OCI-LY3 (cell line): ENCODE measurements around the gene LYRM9.
"Not testable (repeated sequence)": the region's sequence is repeated elsewhere in the genome, so short reads cannot be mapped to it uniquely, and the experiment has no call there.

Source experiments
- H2AFZ ChIP-seq: fragments of 200-600, 300-600 bp; shearing (Covaris generic); 2 replicates; pipeline ENCODE4 v1.6.0; 2014; ENCODE audit warnings: antibody characterized with exemption, low read depth, low read length
- H3K27ac ChIP-seq: fragments of 200-600, 300-600 bp; sonication (generic); 2 replicates; pipeline ENCODE4 v1.5.1; 2014; ENCODE audit warnings: mild to moderate bottlenecking, low read length, moderate library complexity, mixed read lengths
- H3K27me3 ChIP-seq: fragments of 200-600, 300-600 bp; sonication (generic); 2 replicates; pipeline ENCODE4 v1.6.1; 2014; ENCODE audit warnings: low read depth, low read length, mixed read lengths
- H3K36me3 ChIP-seq: fragments of 200-600, 300-600 bp; sonication (generic); replicated peaks from 2 replicates; pipeline ENCODE3; 2014; ENCODE audit warnings: low read depth, low read length, mixed read lengths
- H3K4me1 ChIP-seq: fragments of 300-600, 200-600 bp; sonication (generic); 2 replicates; pipeline ENCODE4 v1.6.1; 2014; ENCODE audit warnings: low read length, mixed read lengths
- H3K4me2 ChIP-seq: fragments of 200-600, 300-600 bp; sonication (generic); 2 replicates; pipeline ENCODE4 v1.6.1; 2014; ENCODE audit warnings: low read length, mixed read lengths
- H3K4me3 ChIP-seq: fragments of 300-600, 200-600 bp; sonication (generic); 2 replicates; pipeline ENCODE4 v1.5.1; 2014; ENCODE audit warnings: antibody characterized with exemption, mild to moderate bottlenecking, low read length, moderate library complexity
- H3K79me2 ChIP-seq: fragments of 300-600, 200-600 bp; shearing (Covaris generic); 2 replicates; pipeline ENCODE4 v1.6.1; 2014; ENCODE audit warnings: mild to moderate bottlenecking, low read length, mixed read lengths
- H3K9ac ChIP-seq: fragments of 300-600, 200-600 bp; shearing (Covaris generic); 2 replicates; pipeline ENCODE4 v1.6.0; 2014; ENCODE audit warnings: mild to moderate bottlenecking, low read length, moderate library complexity
- H3K9me3 ChIP-seq: fragments of 200-600, 300-600 bp; shearing (Covaris generic); 2 replicates; pipeline ENCODE4 v1.6.1; 2014; ENCODE audit warnings: low read length, mixed read lengths; ENCODE audit not compliant: insufficient read depth
- H4K20me1 ChIP-seq: fragments of 200-600, 300-600 bp; sonication (generic); 2 replicates; pipeline ENCODE4 v1.6.1; 2016; ENCODE audit warnings: low read length, mixed read lengths; ENCODE audit not compliant: insufficient read depth
- EZH2phosphoT487 ChIP-seq: fragments of 200-600 bp; shearing (Covaris generic); IDR thresholded peaks from 2 replicates; pipeline ENCODE4 v1.6.1; 2018; ENCODE audit warnings: antibody characterized with exemption, mixed run types, low read depth
- TF ChIP-seq, protein P1 (sequence below): fragments of 200-600, 300-600 bp; sonication (generic); IDR thresholded peaks from 2 replicates; pipeline ENCODE4 v1.5.1; 2014; ENCODE audit warnings: antibody characterized with exemption, low read length, low read depth

Gene LYRM9

GRCh38 chr17:27915709-27916108 is 22.5 kb upstream of the LYRM9 start:
- no peaks in the 10 kb centered on the region for H3K4me1 ChIP-seq
- H3K9me3 ChIP-seq: no peaks in the 10 kb centered on the region
- H3K79me2 ChIP-seq: no peaks in the 10 kb centered on the region
- no peak overlapping the region for H3K4me3 ChIP-seq
- no peaks in the 10 kb centered on the region for H3K27me3 ChIP-seq
- H3K9ac ChIP-seq: no peak overlapping the region
- H3K36me3 ChIP-seq: no peaks in the 10 kb centered on the region
- H3K27ac ChIP-seq: no peak overlapping the region
- TF ChIP-seq EZH2phosphoT487: no peak
- TF ChIP-seq, protein P1, sequence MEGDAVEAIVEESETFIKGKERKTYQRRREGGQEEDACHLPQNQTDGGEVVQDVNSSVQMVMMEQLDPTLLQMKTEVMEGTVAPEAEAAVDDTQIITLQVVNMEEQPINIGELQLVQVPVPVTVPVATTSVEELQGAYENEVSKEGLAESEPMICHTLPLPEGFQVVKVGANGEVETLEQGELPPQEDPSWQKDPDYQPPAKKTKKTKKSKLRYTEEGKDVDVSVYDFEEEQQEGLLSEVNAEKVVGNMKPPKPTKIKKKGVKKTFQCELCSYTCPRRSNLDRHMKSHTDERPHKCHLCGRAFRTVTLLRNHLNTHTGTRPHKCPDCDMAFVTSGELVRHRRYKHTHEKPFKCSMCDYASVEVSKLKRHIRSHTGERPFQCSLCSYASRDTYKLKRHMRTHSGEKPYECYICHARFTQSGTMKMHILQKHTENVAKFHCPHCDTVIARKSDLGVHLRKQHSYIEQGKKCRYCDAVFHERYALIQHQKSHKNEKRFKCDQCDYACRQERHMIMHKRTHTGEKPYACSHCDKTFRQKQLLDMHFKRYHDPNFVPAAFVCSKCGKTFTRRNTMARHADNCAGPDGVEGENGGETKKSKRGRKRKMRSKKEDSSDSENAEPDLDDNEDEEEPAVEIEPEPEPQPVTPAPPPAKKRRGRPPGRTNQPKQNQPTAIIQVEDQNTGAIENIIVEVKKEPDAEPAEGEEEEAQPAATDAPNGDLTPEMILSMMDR: no peak
- no peak overlapping the region for H3K4me2 ChIP-seq
- no peak overlapping the region for H2AFZ ChIP-seq
- H4K20me1 ChIP-seq: no peaks in the 10 kb centered on the region

- no peaks in the 10 kb centered on the region for H3K79me2 ChIP-seq
- TF ChIP-seq EZH2phosphoT487: no peak
- TF ChIP-seq, protein P1: no peak
- H4K20me1 ChIP-seq: no peaks in the 10 kb centered on the region
- no peaks in the 10 kb centered on the region for H3K9me3 ChIP-seq
- no peaks in the 10 kb centered on the region for H3K27me3 ChIP-seq
- H3K4me1 ChIP-seq: no peaks in the 10 kb centered on the region
- no peak overlapping the region for H3K9ac ChIP-seq
- no peak overlapping the region for H2AFZ ChIP-seq
- H3K27ac ChIP-seq: no peak overlapping the region
- no peak overlapping the region for H3K4me3 ChIP-seq
- H3K36me3 ChIP-seq: no peaks in the 10 kb centered on the region
- H3K4me2 ChIP-seq: no peak overlapping the region
Measured at GRCh38 chr17:27914382-27914781, 21.2 kb upstream of the LYRM9 start.

DNA sequence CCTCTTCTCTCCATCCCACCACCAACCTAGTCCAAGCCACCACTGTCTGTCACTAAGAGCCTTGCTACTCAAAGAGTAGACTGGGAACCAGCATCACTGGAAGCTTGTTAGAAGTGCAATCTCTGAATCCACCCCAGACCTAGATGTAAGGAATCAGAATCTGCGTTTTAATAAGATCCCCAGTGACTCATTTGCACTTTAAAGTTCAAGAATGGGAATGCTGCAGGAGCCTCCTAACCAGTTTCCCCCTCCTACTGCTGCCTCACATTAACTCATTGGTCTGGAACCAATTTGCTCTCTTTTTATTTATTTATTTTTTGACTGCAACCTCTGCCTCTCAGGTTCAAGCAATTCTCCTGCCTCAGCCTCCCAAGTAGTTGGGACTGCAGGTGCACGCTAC is 19.8 kb upstream of the LYRM9 start:
- Histone ChIP-seq H3K27me3 (no peaks in the 10 kb centered on the region), H3K4me3 (no peak overlapping the region)
- TF ChIP-seq EZH2phosphoT487: no peak
- TF ChIP-seq, protein P1: no peak

DNA sequence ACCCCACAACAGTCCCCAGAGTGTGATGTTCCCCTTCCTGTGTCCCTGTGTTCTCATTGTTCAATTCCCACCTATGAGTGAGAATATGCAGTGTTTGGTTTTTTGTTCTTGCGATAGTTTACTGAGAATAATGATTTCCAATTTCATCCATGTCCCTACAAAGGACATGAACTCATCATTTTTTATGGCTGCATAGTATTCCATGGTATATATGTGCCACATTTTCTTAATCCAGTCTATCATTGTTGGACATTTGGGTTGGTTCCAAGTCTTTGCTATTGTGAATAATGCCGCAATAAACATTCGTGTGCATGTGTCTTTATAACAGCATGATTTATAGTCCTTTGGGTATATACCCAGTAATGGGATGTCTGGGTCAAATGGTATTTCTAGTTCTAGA is 19.1 kb upstream of the LYRM9 start:
- H3K9me3 ChIP-seq: not testable (repeated sequence)

More for the DNA sequence above, 19.8 kb upstream of the LYRM9 start:
- Histone ChIP-seq H3K9ac (no peak overlapping the region), H4K20me1 (no peaks in the 10 kb centered on the region), H3K9me3 (no peaks in the 10 kb centered on the region), H2AFZ (no peak overlapping the region), H3K4me1 (no peaks in the 10 kb centered on the region), H3K27ac (no peak overlapping the region), H3K79me2 (no peaks in the 10 kb centered on the region), H3K36me3 (no peaks in the 10 kb centered on the region), H3K4me2 (no peak overlapping the region)

More for the DNA sequence above, 19.1 kb upstream of the LYRM9 start:
- H3K4me2 ChIP-seq, H3K27ac ChIP-seq, H3K79me2 ChIP-seq, H3K27me3 ChIP-seq, H3K9ac ChIP-seq, H2AFZ ChIP-seq, H3K36me3 ChIP-seq, H3K4me1 ChIP-seq, H3K4me3 ChIP-seq, H4K20me1 ChIP-seq: not testable (repeated sequence)
